K562 (cell line): ENCODE measurements around the gene CEP290.

Experiments used
- ARNT ChIP-seq, 2 experiments: fragments of 450-650 bp; IDR thresholded peaks; 2 replicates each; pipeline ENCODE4 v1.6.1; 2016; ENCODE audit warnings: mild to moderate bottlenecking in 1 of 2
- CBX1 ChIP-seq: sonication (generic); IDR thresholded peaks from 2 replicates; pipeline ENCODE4 v1.6.1; 2016; ENCODE audit warnings: antibody characterized with exemption, low read depth, mild to moderate bottlenecking
- GATAD2A ChIP-seq: fragments of 450-650 bp; IDR thresholded peaks from 2 replicates; pipeline ENCODE4 v1.6.1; 2017
- HNRNPUL1 ChIP-seq: fragments of 200-400 bp; formaldehyde crosslinking; IDR thresholded peaks from 2 replicates; pipeline ENCODE4 v1.6.1; 2017; ENCODE audit warnings: low read length
- MAZ ChIP-seq, 2 experiments: fragments of 450-650 bp in 1 of 2; sonication (generic) in 1 of 2; formaldehyde crosslinking; IDR thresholded peaks in 1 of 2; conservative IDR thresholded peaks in 1 of 2; 2 replicates each; pipeline versions ENCODE4 v1.4.0 to v1.5.0; 2020; ENCODE audit warnings: mild to moderate bottlenecking in 1 of 2, missing genetic modification reagents in 1 of 2
- NONO ChIP-seq, 2 experiments: fragments of 200-400 bp in 1 of 2; fragments of 450-650 bp in 1 of 2; formaldehyde crosslinking in 1 of 2; IDR thresholded peaks; 2 replicates each; pipeline ENCODE4 v1.6.1; 2017; ENCODE audit warnings: low read depth in 2 of 2, mild to moderate bottlenecking in 2 of 2, moderate library complexity in 2 of 2, low read length in 1 of 2
- POLR2AphosphoS5 ChIP-seq: IDR thresholded peaks from 2 replicates; pipeline ENCODE4 v1.6.1; 2011; ENCODE audit warnings: mild to moderate bottlenecking, low read depth, low read length, moderate library complexity; ENCODE audit not compliant: control insufficient read depth, insufficient read depth
- PURB ChIP-seq: sonication (generic); formaldehyde crosslinking; IDR thresholded peaks from 2 replicates; pipeline ENCODE4 v1.9.0; 2021; ENCODE audit warnings: low read depth, mild to moderate bottlenecking, missing genetic modification reagents
- RAD21 ChIP-seq, 2 experiments: fragments of 250-450 bp in 1 of 2; fragments of 450-650 bp in 1 of 2; sonication (Bioruptor Pico) in 1 of 2; formaldehyde crosslinking in 1 of 2; IDR thresholded peaks in 1 of 2; conservative IDR thresholded peaks in 1 of 2; 2 replicates each; pipeline versions ENCODE4 v1.4.0 to v1.8.0; 2020 to 2022; ENCODE audit warnings: mild to moderate bottlenecking in 2 of 2, moderate library complexity in 1 of 2
- TF ChIP-seq, protein P1 (sequence below): sonication (generic); formaldehyde crosslinking; IDR thresholded peaks from 2 replicates; pipeline ENCODE4 v1.8.1; 2023; ENCODE audit warnings: mild to moderate bottlenecking, missing genetic modification reagents

- TF ChIP-seq HNRNPUL1 (no peak), NONO (IDR thresholded peaks at IDR 0.05; ENCODE audit: low read depth in 2 of 2, low read length in 1 of 2) (no peak), GATAD2A (no peak), CBX1 (no peak), RAD21 (CRISPR knock-in tag; conservative IDR thresholded peaks at IDR 0.05 in 1 of 2, IDR thresholded peaks at IDR 0.05 in 1 of 2) (no peak), MAZ (CRISPR knock-in tag; conservative IDR thresholded peaks at IDR 0.05 in 1 of 2, IDR thresholded peaks at IDR 0.05 in 1 of 2) (no peak), PURB (CRISPR knock-in tag) (no peak), ARNT (IDR thresholded peaks at IDR 0.05) (no peak), POLR2AphosphoS5 (no peak)
- TF ChIP-seq, protein P1, sequence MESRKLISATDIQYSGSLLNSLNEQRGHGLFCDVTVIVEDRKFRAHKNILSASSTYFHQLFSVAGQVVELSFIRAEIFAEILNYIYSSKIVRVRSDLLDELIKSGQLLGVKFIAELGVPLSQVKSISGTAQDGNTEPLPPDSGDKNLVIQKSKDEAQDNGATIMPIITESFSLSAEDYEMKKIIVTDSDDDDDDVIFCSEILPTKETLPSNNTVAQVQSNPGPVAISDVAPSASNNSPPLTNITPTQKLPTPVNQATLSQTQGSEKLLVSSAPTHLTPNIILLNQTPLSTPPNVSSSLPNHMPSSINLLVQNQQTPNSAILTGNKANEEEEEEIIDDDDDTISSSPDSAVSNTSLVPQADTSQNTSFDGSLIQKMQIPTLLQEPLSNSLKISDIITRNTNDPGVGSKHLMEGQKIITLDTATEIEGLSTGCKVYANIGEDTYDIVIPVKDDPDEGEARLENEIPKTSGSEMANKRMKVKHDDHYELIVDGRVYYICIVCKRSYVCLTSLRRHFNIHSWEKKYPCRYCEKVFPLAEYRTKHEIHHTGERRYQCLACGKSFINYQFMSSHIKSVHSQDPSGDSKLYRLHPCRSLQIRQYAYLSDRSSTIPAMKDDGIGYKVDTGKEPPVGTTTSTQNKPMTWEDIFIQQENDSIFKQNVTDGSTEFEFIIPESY, result no peak
These were observed 45.7 kb upstream of the CEP290 start for GRCh38 chr12:88187571-88187970.
